NCI-H2081 (cell line): ENCODE data around the gene TRAPPC3.

Experiments used
- DNase-seq, 2 experiments: peaks; one replicate each; lab custom pipeline; 2025; lab: John Stamatoyannopoulos, UW

Gene TRAPPC3

DNA sequence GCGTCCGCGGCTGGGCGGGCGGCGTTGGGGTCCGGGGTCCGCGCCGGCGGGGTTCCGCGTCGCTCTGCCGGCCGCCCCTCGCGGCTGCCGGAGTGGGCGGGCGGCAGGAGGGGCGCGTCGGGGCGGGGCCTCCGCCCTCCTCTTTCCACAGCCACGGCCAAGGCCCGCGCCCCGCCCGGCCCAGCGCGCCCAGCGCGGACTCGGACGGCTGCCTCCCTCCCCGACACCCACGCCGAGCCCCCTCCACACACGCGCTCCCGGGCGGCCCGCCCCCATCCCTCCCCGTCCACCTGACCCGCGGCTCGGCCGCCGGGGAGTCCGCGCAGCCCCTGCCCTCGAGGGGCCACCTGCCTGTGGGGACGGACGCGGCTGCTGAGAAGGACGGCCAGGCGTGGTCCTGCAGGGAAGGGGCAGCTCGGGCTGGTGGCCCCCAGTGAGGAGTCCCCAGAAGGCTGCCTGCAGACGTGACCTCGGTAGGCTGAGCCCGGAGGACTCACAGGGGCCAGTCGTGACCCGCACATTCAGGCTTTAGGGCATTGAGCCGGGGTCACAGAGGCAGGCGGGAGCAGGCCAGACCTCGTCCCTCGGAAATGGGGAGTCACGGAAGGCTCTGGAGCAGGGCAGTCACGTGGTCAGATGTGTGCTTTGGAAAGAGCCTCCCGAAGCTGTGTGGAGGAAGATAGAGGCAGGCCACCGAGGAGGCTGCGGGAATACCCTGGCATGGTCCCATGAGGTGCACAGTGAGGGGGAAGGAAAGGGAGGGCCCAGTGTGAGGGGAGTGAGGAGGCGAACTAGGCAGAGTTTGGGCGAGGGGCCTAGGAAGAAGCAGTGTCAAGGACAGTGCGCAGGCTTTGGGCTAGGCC lies 23.9 kb downstream of the TRAPPC3 start, which contains the start of gene COL8A2:
TSS of gene COL8A2 (minus strand) at position 94 of the 863 bp plus-strand sequence. CDS start 24,980 bp downstream, outside the sequence.
- no peak for DNase-seq

DNA sequence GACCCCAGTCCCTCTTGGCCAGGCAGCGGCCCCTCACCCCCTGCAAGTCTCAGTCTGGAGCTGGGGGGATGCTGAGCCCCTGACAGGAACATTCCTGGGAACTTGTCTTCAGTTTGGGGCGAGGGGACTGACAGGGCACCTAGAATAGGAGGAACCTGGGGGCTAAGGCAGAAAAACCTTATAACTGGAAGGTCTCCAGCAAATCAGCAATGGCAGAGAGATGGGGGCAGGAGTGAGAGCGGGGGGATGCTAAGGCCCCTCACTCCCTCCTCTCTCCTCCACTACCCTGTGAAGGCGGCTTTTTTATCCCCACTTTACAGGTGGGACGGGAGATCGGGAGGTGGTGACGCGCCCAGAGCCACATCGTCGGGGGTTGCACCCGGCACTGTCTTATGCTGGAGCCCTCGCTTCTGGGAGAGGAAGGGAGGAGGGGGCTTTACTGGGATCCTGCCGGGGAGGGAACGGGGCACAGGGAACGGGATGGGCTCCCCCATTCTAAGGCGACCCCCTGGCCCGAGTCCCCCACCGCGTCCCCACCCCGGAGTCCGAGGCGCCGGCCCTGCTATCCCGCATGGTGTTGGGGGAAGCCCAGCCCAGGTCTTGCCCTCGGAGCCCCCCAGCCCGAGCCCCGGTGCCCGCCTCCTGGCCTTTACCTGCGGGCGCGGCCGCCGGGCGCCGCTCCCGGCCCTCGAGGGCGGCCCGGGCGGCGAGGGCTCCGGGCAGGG lies 24.7 kb downstream of the TRAPPC3 start:
- no peak for DNase-seq

DNA sequence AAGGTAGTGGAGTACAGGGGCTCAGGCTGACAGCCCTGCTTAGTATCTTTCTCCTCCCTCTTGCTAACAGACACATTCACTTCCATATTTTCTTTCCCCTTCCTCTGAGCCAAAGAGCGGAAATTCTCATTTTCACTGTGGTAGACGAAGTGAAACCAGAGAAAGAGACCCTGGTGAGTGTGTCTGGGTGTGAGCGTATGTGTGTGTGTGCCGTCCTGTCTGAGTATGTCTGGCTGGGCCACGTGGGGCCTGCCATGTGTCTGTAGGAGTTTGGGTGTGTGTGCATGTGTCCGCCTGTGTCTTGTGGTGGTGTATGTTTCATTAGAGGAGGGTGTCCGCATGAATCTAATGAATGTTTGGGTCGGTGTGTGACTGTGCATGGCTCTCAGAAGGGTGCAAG lies 25.9 kb downstream of the TRAPPC3 start:
- DNase-seq: no peak

DNA sequence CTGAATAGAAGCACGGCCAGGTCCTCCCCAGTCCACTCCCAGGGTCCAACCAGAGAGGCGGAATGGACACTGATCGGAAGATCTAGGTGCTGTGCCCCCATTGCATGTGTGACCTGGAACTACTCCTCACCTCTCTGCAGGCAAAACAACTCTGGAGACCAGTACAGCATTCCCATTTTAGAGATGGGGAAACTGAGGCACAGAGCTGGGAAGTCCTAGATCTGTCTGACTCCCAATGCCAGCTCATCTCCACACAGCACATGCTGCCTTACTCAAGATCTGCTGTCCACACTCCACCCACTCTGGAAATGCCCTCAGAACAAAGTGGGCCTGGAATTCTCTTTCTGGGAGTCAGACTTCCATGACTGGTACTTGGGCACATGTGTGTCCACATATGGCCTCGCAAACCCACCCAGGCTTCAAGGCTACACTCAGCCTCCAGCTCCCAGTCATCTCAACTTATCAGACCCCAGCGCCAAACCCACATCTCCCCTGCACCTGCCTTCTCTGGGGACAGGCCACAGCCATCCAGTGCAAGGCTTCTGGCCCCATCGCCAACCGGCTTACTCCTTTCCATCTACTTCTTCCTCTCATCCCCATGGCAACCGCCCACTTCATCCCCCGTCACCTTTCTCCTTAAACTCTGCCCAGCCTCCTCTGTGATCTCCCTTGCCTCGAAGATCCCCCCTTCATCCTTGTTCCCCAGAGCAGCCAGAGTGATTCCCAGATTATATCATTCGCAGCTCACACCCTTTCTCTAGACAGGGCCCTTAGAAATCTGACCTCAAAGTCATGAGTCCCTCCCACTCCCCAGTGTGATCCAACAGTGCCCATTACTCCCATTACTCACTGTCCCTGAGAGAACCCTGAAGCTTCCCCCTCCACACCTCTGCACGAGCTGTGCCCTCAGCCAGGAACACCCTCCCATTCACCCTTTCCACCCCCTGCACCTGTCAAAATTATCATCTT lies 26.9 kb downstream of the TRAPPC3 start:
- DNase-seq: no peak

DNA sequence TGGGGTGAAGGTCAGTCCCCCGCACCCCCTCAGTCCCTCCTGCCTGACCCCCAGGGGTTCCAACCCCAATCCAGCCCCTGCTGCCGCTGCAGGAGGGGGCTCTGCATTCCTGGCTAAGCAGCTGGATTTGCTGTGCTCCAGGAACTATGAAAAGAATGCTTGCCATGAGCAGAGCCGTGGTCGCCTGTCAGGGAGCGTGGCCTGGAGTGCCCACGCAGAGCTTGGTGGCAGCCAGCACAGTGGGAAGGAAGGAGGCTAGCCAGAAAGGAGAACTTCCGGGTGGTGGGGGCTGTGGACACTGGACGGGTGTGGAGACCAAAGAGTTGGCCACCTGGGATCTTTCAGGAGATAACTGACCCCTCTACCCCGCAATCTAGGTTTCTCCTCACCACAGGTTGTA lies 29.8 kb downstream of the TRAPPC3 start:
- DNase-seq: no peak

DNA sequence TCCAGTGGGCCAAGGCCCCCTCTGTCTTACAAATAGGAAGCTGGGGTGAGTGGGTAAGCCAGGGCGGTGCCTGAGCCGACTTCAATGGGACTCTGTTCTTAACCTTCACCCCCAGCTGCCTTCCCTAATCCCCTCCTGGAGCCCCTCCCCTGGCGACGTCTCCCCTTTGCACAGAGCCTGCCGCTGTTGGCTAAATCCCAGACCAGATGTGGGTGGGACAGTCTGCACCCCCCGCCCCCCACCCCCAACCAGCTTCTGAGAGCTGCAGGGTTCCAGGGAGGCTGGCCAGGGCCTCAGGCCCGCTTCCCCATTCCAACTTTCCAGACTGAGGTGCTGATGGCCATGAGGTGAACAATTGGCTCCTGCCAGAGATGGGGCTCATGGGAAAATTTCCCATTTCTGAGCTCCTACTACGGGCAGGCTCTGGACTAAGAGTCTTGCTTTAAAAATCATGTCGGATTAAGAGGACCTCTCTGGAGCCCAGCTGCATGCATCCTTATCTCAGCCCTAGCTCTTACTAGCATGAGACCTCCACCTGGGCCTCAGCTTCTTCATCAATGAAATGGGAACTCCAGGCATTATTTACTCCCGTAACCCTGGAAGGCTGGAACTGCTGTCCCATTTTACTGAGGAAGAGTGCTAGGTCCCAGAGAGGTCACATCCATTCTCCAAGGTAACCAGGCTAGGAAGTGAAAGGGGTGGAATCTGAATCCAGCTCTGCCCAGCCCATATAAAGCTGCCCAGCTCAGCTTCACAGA lies 30.7 kb downstream of the TRAPPC3 start:
- DNase-seq: no peak

DNA sequence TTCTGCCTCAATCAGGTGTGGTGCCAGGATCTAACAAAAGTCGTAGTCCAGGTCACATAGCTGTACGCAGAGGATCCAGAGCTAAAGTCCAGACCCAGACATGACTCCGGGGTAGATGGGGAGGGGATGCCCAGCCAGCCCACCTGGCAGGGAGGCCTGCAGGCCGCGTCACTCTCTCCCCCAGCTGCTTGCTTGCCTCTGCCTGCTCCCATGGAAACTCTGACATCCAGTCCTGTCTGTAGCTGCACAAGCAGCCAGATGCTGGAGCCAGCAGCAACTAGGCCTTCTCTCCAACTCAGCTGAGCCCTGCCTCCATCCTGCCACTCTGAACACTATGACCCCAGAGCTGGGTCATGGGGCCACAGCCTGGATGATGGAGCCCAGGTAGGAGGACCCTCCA lies 32.4 kb downstream of the TRAPPC3 start:
- no peak for DNase-seq

DNA sequence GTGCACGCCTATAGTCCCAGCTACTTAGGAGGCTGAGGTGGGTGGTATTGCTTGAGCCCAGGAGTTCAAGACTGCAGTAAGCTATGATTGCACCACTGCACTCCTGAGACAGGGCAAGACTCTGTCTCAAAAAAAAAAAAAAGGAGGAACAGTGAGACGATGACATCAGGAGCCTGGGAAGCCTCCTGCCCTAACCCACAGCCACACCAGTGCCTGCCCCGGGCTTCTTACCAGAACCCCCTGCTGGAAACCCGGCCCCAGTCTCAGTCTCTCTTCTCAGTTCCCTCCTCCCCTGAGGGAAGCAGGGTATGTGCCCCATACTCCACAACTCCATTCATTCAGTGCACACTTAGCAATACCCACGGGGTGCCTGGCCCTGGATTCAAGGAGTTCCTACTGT lies 33.4 kb downstream of the TRAPPC3 start:
- no peak for DNase-seq

DNA sequence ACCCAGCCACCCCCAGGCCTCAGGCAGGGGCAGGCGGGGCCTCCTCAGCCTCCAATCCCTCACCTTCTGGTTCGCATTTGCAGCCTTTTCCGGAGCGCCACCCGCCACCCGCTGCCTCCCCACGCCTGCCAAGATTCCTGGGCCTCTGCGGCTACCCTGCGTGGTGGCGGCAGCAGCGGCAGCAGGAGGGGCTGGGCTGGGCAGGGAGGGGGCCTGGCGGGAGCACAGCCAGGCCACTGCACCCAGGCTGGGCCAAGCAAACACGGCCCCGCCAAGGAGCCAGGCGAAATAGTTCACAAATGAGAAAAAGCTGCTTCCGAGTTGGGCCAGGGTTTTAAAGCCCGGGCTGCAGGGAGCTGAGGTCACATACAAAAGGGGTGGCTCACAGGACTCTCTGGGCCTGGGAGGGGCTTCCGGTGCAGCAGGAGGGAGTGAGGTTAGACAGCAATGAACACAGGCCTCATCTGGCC lies 34.1 kb downstream of the TRAPPC3 start:
- no peak for DNase-seq

DNA sequence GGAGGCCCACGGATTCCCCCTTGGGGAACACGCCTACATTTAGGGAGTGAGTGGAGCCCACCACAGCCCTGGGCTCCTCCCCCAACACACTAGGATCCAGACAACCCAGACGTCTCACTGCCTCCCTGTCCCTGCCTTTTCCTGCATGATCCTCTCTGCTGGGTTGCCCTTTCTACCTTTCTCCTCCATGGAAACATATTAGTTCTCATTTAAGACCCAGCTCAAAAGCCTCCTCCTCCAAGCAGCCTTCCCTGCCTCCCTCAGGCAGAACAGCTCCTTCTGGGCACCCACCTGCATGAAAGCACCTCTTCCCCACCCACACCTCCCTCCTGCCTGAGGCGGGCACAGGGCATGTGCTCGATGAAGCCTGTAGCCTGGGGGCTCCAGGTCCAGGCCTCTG lies 34.9 kb downstream of the TRAPPC3 start:
- no peak for DNase-seq

DNA sequence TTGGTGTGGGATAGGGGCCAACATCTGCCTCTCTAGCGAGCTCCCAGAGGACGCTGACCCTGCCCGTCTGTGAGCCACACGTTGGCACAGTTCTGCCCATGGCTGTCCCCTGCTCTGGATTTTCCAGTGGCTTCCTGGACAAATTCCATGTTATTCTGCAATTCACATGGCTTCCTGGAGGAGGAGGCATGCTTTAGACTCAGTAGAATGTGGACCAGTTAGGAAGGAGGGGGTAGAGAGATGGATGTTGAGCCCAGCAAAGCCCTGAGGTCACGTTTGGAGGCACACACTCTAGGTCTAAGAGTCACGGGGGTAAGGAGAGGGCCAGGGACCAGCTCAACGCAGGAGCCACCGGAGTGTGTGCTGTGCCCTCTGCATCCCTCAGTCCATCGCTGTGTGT lies 36.5 kb downstream of the TRAPPC3 start:
- DNase-seq: no peak

DNA sequence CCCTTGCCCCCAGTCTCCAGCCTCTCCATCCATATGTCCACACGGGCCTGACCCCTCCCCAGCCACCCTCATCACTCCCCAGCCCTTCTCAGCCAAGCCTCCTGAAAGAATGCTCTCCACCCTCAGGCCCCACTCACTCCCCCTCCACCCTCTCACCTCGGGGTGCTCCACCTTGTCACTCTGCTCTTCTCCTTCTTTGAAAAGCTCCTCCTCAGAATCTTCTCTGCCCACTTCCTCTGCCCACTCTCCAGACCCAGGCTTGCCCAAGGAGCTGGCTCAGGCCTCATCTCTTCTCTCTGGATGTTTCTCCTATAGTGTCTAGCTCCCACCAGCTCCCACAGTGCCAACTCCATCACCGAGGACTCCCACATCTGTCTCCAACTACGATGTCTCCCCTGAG lies 38.1 kb downstream of the TRAPPC3 start:
- DNase-seq: no peak

DNA sequence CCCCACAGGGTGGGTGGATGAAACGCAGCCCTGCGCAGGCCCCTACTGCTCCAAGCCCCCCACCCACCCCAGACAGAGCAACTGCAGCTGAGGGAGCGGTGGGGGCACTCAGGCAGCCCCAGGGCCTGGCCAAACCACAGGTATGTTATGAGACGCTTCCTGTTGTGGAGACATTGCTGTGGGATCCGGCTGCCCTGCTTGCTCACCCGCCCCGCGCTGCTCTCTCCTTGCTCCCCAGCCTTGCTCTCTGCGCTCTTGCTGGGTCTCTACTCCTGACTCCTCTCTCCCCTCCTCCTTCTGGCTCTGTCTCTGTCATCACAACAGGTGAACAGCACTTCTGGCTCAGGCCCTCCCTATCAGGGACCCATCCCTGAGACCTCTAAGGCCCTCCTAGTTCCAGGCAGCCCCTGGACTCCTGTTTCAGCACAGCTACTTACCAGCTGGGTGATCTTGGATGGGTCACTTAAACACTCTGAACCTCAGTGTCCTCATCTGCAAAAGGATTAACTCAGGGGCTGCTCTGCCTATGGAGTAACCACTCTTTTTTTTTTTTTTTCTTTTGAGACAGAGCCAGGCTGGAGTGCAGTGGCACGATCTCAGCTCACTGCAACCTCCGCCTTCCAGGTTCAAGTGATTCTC lies 40.1 kb downstream of the TRAPPC3 start:
- no peak for DNase-seq

DNA sequence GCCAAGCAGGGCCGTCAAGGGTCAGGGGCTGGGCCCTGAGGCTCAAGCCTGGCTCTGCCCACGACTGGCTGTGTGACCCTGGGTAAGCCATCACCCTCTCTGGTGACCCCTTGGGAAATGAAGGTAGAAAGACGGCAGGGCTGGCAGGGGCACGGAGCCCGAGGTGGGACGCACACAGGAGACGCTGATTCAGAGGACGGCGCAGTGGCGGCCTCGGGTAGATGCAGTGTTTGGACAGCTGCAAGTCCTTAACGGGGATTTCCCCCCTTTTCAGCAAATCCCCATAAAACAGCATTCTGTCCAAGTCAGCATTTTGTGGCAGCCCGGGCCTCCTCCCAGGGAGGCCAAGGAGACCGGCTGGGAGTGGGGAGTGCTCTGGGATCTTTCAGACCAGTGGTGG lies 41.0 kb downstream of the TRAPPC3 start:
- no peak for DNase-seq

DNA sequence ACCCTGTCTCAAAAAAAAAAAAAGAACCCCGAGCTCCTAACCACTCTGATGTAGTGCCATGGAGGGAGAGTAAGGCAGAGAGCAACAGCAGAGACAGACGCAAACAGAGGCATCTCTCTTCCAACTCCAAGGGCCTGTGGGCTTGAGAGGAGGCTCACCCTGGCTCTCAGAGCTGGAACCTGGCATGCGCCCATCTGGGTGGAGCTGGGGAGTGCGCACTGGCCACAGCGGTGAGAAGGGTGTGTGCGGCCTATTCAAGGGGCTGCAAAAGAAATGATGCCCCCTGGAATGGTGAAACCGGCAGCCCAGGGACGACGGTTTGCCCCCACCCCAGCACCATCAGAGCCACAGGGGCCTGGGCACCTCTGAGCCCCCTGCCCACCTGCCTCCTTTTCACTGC lies 41.9 kb downstream of the TRAPPC3 start:
- no peak for DNase-seq

DNA sequence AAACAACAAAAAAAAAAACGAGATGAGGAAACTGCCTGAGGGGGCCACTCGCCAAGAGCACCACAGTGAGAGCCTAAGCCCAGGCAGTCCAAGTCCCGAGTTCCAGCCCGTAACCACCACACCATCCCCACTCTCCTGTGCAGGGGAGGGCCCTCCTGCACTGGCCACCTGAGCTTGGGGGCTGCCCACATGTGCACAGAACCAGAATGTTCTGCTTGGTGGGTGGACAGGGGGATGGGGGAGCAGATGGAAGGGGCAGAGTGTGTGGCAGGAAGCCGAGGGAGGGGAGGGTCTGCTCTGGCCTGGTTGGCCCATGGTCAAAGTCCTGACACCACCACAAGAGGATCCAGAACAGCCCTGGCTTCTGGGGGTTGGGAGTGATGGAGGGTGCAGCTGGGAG lies 43.0 kb downstream of the TRAPPC3 start:
- no peak for DNase-seq

DNA sequence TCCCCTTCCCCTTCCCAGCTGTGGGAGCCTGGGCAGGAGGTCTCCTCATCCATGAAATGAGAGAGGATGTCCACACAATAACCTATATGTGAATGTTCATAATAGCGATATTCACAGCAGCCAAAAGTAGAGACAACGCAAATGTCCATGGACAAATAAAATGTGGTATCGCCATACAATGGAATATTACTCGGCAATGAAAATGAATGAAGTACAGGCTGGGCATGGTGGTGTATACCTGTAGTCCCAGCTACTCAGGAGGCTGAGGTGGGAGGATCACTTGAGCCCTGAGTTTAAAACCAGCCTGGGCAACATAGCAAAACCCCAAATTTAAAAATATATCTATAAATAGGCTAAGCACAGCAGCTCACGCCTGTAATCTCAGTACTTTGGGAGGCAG lies 47.7 kb downstream of the TRAPPC3 start:
- no peak for DNase-seq

DNA sequence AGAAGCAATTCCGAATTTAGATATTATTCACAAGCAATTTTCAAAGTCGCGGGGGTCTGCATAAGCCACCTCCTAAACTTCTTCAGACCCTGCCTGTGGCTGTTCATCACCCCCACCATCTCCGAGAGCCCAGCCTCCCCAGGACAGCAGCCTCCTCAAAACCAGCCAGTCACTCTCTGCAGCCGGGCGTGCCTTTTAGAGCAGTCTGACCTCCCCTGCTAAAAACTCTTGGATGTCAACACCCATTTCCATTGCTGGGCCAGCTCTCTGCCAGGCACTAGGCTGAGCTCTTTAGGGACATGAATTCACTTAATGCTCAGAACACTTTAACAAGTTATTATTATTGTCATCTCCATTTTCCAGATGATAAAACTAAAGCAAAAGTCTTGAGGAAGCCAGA lies 48.9 kb downstream of the TRAPPC3 start:
- no peak for DNase-seq

DNA sequence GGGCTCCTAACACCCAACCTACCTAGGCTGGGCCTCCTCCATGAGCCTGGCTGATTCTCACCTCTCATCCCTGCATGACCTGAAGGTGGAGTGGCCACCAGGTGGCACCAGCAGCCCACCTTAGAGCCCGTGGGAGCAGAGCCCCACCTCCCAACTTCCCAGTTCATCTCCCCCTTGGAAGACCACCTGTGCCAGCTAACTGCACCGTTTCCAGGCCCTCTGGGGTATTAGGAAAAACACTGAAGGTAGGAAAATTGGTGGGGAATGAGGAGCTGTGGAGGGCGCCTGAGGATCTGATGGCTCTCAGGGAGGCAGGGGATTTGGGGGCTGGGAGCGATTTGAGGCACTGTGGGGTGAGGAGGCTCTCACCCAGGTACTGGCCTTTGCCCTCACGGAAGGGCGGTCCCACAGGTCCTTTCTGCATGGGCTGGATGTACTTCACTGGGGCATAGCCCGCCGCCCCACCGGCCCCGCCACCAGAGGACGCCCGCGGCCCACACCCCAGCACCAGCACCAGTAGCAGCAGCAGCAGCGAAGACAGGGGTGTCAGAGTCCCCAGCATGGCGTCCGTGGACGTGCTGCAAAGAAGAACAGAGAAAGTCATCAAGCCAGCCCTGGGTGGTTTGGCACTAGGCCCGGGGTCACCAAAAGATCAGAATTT lies 49.5 kb downstream of the TRAPPC3 start:
- peak; percentile 73 to 85 for DNase-seq

DNA sequence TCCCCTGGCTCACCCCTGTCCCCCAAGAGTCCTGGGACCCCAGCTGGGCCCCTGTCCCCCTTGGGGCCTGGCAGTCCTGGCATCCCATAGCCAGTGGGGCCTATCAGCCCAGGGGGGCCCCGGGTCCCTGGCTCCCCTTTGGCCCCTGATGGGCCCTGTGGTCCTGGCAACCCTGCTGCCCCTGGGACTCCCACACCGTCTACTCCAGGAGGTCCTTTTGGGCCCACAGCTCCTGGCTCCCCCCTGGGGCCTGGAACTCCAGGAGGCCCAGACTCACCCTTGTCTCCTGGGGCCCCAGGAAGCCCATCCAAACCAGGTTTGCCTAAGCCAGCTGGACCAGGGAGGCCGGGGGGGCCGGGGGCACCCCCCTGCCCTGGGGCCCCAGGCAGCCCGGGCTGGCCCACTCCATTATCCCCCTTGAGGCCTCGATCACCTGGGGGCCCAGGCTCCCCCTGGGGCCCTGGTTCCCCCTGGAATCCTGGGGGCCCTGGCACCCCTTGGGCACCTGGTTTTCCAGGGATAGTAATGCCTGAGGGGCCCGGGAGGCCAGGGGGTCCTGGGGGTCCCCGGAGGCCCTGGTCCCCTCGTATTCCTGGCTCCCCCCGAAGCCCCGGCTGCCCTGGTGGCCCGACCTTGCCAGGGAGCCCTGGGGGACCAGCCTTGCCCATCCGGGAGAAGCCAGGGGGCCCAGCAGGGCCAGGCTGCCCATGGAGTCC lies 50.5 kb downstream of the TRAPPC3 start:
- no peak for DNase-seq
